ENCODE data around the gene DST.

DST gene

DNA sequence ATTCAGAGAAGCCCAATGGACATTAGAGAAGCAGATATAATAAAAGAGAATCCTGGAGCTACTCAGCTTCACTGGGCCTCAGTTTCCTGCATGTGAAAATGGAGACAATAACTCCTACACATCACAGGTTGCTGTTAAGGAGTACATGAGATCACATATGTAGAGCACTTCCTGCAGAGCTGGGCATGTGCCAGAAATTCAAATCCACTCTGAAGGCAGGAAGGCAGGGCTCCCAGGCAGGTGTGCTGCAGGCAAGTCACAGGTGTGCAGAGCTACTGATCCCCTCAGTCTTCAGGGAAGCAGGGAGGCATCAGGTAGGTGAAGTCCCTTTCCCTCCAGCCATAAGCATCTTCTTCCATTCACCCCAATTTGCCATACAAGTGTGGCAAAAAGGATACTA, 48.0 kb downstream of the DST start:
- TF ChIP-seq, protein P1, sequence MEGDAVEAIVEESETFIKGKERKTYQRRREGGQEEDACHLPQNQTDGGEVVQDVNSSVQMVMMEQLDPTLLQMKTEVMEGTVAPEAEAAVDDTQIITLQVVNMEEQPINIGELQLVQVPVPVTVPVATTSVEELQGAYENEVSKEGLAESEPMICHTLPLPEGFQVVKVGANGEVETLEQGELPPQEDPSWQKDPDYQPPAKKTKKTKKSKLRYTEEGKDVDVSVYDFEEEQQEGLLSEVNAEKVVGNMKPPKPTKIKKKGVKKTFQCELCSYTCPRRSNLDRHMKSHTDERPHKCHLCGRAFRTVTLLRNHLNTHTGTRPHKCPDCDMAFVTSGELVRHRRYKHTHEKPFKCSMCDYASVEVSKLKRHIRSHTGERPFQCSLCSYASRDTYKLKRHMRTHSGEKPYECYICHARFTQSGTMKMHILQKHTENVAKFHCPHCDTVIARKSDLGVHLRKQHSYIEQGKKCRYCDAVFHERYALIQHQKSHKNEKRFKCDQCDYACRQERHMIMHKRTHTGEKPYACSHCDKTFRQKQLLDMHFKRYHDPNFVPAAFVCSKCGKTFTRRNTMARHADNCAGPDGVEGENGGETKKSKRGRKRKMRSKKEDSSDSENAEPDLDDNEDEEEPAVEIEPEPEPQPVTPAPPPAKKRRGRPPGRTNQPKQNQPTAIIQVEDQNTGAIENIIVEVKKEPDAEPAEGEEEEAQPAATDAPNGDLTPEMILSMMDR (IDR thresholded peaks at IDR 0.05; ENCODE audit: low read length): no peak
- no peak for TF ChIP-seq EZH2 (IDR thresholded peaks at IDR 0.05; ENCODE audit: borderline replicate concordance, low read length)
- Histone ChIP-seq H3K36me3 (ENCODE audit: insufficient read depth, low read length) (no peaks in the 10 kb centered on the region), H3K4me2 (ENCODE audit: low read length) (no peak overlapping the region), H3K4me3 (ENCODE audit: low read depth, low read length, poor library complexity, severe bottlenecking) (no peak overlapping the region), H4K20me1 (ENCODE audit: insufficient read depth, low read length) (no peaks in the 10 kb centered on the region), H3K9ac (ENCODE audit: low read length) (no peak overlapping the region), H3K4me1 (ENCODE audit: insufficient read depth, low read length, severe bottlenecking) (no peaks in the 10 kb centered on the region), H3K27ac (ENCODE audit: low read depth, low read length, poor library complexity, severe bottlenecking) (no peak overlapping the region), H3K9me3 (ENCODE audit: low read length) (no peaks in the 10 kb centered on the region), H3K27me3 (ENCODE audit: insufficient read depth, low read length) (no peaks in the 10 kb centered on the region), H3F3A (ENCODE audit: insufficient read depth, low read length) (no peaks in the 10 kb centered on the region), H3K79me2 (ENCODE audit: insufficient read depth, low read length) (no peaks in the 10 kb centered on the region), H2AFZ (ENCODE audit: low read length) (no peak overlapping the region), H3K9me2 (ENCODE audit: low read depth, low read length) (no peaks in the 10 kb centered on the region)

DNA sequence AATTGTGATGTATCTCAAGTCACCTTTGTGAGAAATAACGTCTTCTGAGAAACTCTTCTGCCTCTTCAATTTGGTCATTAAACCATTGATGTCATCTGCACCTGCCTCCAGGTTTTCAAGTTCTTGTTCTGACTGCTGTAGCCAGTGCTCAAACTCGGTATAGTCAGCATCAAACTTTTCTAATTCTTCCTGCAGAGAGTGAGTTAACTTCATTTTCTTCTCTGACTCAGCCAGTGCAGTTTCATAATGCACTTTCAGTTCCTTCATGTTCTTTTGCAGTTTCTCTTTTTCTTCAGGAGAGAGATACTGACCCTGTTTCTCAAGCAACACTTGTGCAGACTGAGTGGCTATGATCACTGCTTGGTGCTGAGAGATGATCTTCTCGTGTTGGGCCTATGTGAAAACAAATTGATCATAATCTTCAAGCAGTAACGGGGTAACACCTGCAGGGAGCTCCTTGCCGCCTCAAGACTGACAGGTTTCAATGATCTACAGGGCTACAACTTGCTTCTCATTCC, 48.8 kb downstream of the DST start:
- Histone ChIP-seq H3F3A (ENCODE audit: insufficient read depth, low read length) (no peaks in the 10 kb centered on the region), H4K20me1 (ENCODE audit: insufficient read depth, low read length) (no peaks in the 10 kb centered on the region), H3K36me3 (ENCODE audit: insufficient read depth, low read length) (no peaks in the 10 kb centered on the region), H3K9ac (ENCODE audit: low read length) (no peak overlapping the region), H3K79me2 (ENCODE audit: insufficient read depth, low read length) (no peaks in the 10 kb centered on the region), H3K4me2 (ENCODE audit: low read length) (no peak overlapping the region), H3K9me2 (ENCODE audit: low read depth, low read length) (no peaks in the 10 kb centered on the region), H3K27ac (ENCODE audit: low read depth, low read length, poor library complexity, severe bottlenecking) (no peak overlapping the region), H2AFZ (ENCODE audit: low read length) (no peak overlapping the region), H3K27me3 (ENCODE audit: insufficient read depth, low read length) (no peaks in the 10 kb centered on the region), H3K4me3 (ENCODE audit: low read depth, low read length, poor library complexity, severe bottlenecking) (no peak overlapping the region), H3K4me1 (ENCODE audit: insufficient read depth, low read length, severe bottlenecking) (no peaks in the 10 kb centered on the region), H3K9me3 (ENCODE audit: low read length) (no peaks in the 10 kb centered on the region)
- TF ChIP-seq EZH2 (IDR thresholded peaks at IDR 0.05; ENCODE audit: borderline replicate concordance, low read length): no peak
- TF ChIP-seq, protein P1 (IDR thresholded peaks at IDR 0.05; ENCODE audit: low read length): no peak

DNA sequence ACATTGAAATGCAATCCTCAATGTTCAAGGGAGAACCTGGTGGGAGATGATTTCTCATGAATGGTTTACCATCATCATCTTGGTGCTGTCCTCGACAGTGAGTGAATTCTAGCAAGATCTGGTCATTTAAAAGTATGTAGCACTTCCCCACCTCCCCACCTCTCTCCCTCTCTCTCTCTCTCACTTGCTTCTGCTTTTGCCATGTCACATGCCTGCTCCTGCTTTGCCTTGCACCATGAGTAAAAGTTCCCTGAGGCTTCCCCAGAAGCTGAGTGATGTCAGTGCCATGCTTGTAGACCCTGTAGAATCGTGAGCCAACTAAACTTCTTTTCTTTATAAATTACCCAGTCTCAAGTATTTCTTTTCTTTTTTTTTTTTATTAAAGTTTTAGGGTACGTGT, 60.5 kb downstream of the DST start:
- no peak for TF ChIP-seq EZH2 (IDR thresholded peaks at IDR 0.05; ENCODE audit: borderline replicate concordance, low read length)
- TF ChIP-seq, protein P1 (IDR thresholded peaks at IDR 0.05; ENCODE audit: low read length): no peak
- Histone ChIP-seq H3K27me3 (ENCODE audit: insufficient read depth, low read length) (no peaks in the 10 kb centered on the region), H3K9ac (ENCODE audit: low read length) (no peak overlapping the region), H3K4me3 (ENCODE audit: low read depth, low read length, poor library complexity, severe bottlenecking) (no peak overlapping the region), H3K4me2 (ENCODE audit: low read length) (no peak overlapping the region), H2AFZ (ENCODE audit: low read length) (no peak overlapping the region), H3F3A (ENCODE audit: insufficient read depth, low read length) (no peaks in the 10 kb centered on the region), H4K20me1 (ENCODE audit: insufficient read depth, low read length) (no peaks in the 10 kb centered on the region), H3K9me3 (ENCODE audit: low read length) (no peaks in the 10 kb centered on the region), H3K9me2 (ENCODE audit: low read depth, low read length) (no peaks in the 10 kb centered on the region), H3K4me1 (ENCODE audit: insufficient read depth, low read length, severe bottlenecking) (no peaks in the 10 kb centered on the region), H3K27ac (ENCODE audit: low read depth, low read length, poor library complexity, severe bottlenecking) (no peak overlapping the region), H3K36me3 (ENCODE audit: insufficient read depth, low read length) (no peaks in the 10 kb centered on the region), H3K79me2 (ENCODE audit: insufficient read depth, low read length) (no peaks in the 10 kb centered on the region)
